ENCODE data around the gene AOPEP.

Gene AOPEP

DNA sequence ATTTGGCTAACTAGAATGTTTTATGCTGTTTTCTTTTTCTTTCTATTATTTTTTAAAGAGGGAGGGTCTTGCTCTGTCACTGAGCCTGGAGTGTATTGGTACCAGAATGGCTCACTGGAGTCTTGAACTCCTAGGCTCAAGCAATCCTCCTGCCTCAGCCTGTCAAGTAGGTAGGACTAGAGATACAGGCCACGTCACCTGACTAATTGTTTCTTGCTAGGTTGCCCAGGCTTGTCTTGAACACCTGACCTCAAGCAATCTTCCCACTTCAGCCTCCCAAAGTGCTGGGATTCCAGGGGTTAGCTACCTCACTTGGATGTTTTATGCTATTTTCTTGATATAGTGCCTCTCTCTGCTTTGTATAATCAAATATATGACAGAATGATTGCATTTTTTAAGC, 166.2 kb downstream of the AOPEP start:
- no peak for DNase-seq (ENCODE audit: low spot score)
- in situ Hi-C loops (cut with MboI; ENCODE audit: low pct_unique_long_range_greater_than_20kb, low sequenced_read_pairs, unreplicated experiment): no loop called here
- TF ChIP-seq CTCF (IDR thresholded peaks at IDR 0.05; ENCODE audit: extremely low read depth, insufficient read depth, missing control alignments): no peak

- no peak for TF ChIP-seq CTCF (IDR thresholded peaks at IDR 0.05; ENCODE audit: extremely low read depth, insufficient read depth, missing control alignments)
- no peak for DNase-seq (ENCODE audit: low spot score)
- in situ Hi-C loops (cut with MboI; ENCODE audit: low pct_unique_long_range_greater_than_20kb, low sequenced_read_pairs, unreplicated experiment): no loop called here
Measured at GRCh38 chr9:94894094-94894699, 167.7 kb downstream of the AOPEP start.

- in situ Hi-C loops (cut with MboI; ENCODE audit: low pct_unique_long_range_greater_than_20kb, low sequenced_read_pairs, unreplicated experiment): no loop called here
- no peak for TF ChIP-seq CTCF (IDR thresholded peaks at IDR 0.05; ENCODE audit: extremely low read depth, insufficient read depth, missing control alignments)
- DNase-seq (ENCODE audit: low spot score): no peak
Measured at GRCh38 chr9:94895668-94896067, 169.2 kb downstream of the AOPEP start.

DNA sequence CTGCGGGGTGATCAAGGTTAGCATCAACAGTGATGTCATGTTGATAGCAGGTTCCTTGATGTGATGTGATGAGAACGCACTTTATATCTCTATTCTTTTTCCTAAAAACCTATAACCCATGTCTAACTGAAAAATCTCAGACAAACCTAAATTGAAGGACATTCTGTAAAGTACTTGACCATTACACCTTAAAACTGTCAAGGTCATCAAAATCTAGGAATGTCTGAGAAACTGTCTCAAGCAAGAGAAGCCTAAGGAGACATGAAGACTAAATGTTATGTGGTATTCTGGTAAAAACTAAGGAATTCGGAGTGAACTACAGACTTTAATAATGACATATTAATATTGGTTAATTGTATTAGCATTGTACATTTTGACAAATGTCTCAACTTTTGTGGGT, 170.0 kb downstream of the AOPEP start:
- DNase-seq (ENCODE audit: low spot score): no peak
- in situ Hi-C loops (cut with MboI; ENCODE audit: low pct_unique_long_range_greater_than_20kb, low sequenced_read_pairs, unreplicated experiment): no loop called here
- no peak for TF ChIP-seq CTCF (IDR thresholded peaks at IDR 0.05; ENCODE audit: extremely low read depth, insufficient read depth, missing control alignments)

GRCh38 chr9:94899464-94900221, 173.1 kb downstream of the AOPEP start:
- no peak for DNase-seq (ENCODE audit: low spot score)
- TF ChIP-seq CTCF (IDR thresholded peaks at IDR 0.05; ENCODE audit: extremely low read depth, insufficient read depth, missing control alignments): no peak
- in situ Hi-C loops (cut with MboI; ENCODE audit: low pct_unique_long_range_greater_than_20kb, low sequenced_read_pairs, unreplicated experiment): no loop called here

- in situ Hi-C loops (cut with MboI; ENCODE audit: low pct_unique_long_range_greater_than_20kb, low sequenced_read_pairs, unreplicated experiment): no loop called here
- TF ChIP-seq CTCF (IDR thresholded peaks at IDR 0.05; ENCODE audit: extremely low read depth, insufficient read depth, missing control alignments): no peak
- no peak for DNase-seq (ENCODE audit: low spot score)
Measured at GRCh38 chr9:94900222-94901018, 173.9 kb downstream of the AOPEP start.

All from GM13977 (cell line).